Loucy (cell line): Measurements from ENCODE around the gene PEAK3.

ENCODE experiments used
- EZH2phosphoT487 ChIP-seq: fragments of 200-600 bp; IDR thresholded peaks from 2 replicates; pipeline ENCODE4 v1.6.1; 2018; ENCODE audit warnings: antibody characterized with exemption, mild to moderate bottlenecking, moderate library complexity, borderline replicate concordance
- TF ChIP-seq, protein P1 (sequence below): fragments of 200-600 bp; sonication (generic); conservative IDR thresholded peaks from 2 replicates; pipeline ENCODE4 v1.5.1; 2014; ENCODE audit warnings: mild to moderate bottlenecking, antibody characterized with exemption, low read length

DNA sequence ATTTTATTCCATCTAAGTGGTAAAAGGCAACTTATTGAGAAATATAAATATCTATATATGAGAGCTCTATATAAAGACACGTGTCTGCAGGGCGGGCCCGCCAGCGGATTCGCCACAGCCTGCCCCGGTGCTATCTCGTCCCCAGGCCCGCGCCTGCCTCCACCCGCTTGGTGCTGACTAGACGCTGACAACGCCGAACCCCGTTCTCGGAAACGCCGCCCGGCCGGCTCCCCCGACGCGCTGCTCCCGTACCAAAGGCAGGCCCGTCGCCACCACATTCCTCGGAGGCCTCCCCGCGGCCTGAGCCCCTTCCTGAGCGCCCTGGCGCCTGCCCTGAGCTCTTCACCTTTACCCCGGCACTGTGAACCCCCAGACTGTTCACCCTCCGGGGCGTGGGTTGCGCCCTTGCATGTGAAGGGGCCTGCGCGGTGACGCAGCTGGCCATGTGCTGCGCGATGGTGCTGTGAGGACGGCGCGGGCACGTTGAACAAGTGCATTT lies 51.9 kb downstream of the PEAK3 start:
- TF ChIP-seq, protein P1, sequence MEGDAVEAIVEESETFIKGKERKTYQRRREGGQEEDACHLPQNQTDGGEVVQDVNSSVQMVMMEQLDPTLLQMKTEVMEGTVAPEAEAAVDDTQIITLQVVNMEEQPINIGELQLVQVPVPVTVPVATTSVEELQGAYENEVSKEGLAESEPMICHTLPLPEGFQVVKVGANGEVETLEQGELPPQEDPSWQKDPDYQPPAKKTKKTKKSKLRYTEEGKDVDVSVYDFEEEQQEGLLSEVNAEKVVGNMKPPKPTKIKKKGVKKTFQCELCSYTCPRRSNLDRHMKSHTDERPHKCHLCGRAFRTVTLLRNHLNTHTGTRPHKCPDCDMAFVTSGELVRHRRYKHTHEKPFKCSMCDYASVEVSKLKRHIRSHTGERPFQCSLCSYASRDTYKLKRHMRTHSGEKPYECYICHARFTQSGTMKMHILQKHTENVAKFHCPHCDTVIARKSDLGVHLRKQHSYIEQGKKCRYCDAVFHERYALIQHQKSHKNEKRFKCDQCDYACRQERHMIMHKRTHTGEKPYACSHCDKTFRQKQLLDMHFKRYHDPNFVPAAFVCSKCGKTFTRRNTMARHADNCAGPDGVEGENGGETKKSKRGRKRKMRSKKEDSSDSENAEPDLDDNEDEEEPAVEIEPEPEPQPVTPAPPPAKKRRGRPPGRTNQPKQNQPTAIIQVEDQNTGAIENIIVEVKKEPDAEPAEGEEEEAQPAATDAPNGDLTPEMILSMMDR, result no peak
- no peak for TF ChIP-seq EZH2phosphoT487
